AG04450 (cell line): ENCODE results near the gene NINJ2. TPM values are rescaled to one million over a fixed set of nuclear protein-coding genes. Genes with fewer than 3 reads are reported as not detected.

ENCODE experiments used
- CTCF ChIA-PET: fragments of 300-600, 350-600 bp; formaldehyde crosslinking; extraction: SDS; loops from one replicate; lab custom pipeline; 2022; ENCODE audit warnings: antibody characterized with exemption, inconsistent platforms; lab: Charles Lee
- POLR2A ChIA-PET: fragments of 350-600 bp; formaldehyde crosslinking; extraction: SDS; loops from one replicate; lab custom pipeline; 2021; ENCODE audit warnings: antibody characterized with exemption, inconsistent platforms; lab: Yijun Ruan, JAX
- DNase-seq: peaks from one replicate; pipeline ENCODE4 v3.0.0-alpha.2; 2011; ENCODE audit warnings: low read depth, low spot score
- H3K27ac ChIP-seq: one replicate; pipeline ENCODE4 v1.5.1; 2012; ENCODE audit warnings: low read depth, low read length, control low read depth
- H3K27me3 ChIP-seq: one replicate; pipeline ENCODE4 v1.6.0; 2012; ENCODE audit warnings: low read length; ENCODE audit not compliant: control insufficient read depth, insufficient read depth
- H3K4me3 ChIP-seq: 2 replicates; pipeline ENCODE4 v1.5.1; 2011; ENCODE audit warnings: mild to moderate bottlenecking, low read depth, low read length, control low read depth
- H3K9me3 ChIP-seq: 2 replicates; pipeline ENCODE4 v1.5.1; 2012; ENCODE audit warnings: low read length; ENCODE audit not compliant: control insufficient read depth, insufficient read depth
- polyA plus RNA-seq: library from polyadenylated mRNA; depleted of rRNA; stranded (reverse); fragments of >200 nt; gene quantifications from 2 replicates; pipeline ENCODE4 v1.2.3, GENCODE V29; 2011
- TF ChIP-seq, protein P1 (sequence below): IDR thresholded peaks from 2 replicates; pipeline ENCODE4 v1.5.1; 2011; ENCODE audit warnings: low read depth, low read length, control low read depth, inconsistent platforms

The NINJ2 gene
- polyA plus RNA-seq, 1 experiment = not detected

GRCh38 chr12:645563-646071 is 17.6 kb downstream of the NINJ2 start:
- H3K27ac ChIP-seq = no peak overlapping the region
- TF ChIP-seq, protein P1, sequence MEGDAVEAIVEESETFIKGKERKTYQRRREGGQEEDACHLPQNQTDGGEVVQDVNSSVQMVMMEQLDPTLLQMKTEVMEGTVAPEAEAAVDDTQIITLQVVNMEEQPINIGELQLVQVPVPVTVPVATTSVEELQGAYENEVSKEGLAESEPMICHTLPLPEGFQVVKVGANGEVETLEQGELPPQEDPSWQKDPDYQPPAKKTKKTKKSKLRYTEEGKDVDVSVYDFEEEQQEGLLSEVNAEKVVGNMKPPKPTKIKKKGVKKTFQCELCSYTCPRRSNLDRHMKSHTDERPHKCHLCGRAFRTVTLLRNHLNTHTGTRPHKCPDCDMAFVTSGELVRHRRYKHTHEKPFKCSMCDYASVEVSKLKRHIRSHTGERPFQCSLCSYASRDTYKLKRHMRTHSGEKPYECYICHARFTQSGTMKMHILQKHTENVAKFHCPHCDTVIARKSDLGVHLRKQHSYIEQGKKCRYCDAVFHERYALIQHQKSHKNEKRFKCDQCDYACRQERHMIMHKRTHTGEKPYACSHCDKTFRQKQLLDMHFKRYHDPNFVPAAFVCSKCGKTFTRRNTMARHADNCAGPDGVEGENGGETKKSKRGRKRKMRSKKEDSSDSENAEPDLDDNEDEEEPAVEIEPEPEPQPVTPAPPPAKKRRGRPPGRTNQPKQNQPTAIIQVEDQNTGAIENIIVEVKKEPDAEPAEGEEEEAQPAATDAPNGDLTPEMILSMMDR = no peak
- no peaks in the 10 kb centered on the region for H3K27me3 ChIP-seq
- CTCF ChIA-PET = interaction anchor here (0.5 kb wide), 1 partner anchor 106 kb away, joined by 3 read pairs; no protein-coding TSS in a partner anchor
- POLR2A ChIA-PET = no interaction called here
- no peaks in the 10 kb centered on the region; the same call in 1 of the 2 replicates for H3K9me3 ChIP-seq
- no peak for DNase-seq
- no peak overlapping the region for H3K4me3 ChIP-seq

GRCh38 chr12:644818-645552 is 18.3 kb downstream of the NINJ2 start:
- POLR2A ChIA-PET = no interaction called here
- no peak overlapping the region for H3K27ac ChIP-seq

DNA sequence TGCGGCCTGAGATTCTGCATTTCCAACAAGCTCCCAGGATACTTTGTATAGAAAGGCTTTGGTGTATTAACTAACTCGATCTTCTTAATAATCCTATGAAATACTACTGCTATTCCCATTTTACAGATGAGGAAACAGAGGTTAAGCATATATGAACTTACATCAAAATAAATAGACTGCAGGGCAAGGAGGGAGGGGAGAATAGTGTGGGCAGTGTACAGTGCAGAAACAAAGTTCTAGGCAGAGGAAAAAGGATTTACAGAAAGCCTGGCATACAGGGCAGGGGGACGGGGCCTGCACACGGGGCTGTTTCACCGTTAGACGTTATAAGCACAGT is 19.0 kb downstream of the NINJ2 start:
- Histone ChIP-seq H3K27me3 (no peaks in the 10 kb centered on the region), H3K27ac (no peak overlapping the region), H3K9me3 (no peaks in the 10 kb centered on the region; the same call in 1 of the 2 replicates), H3K4me3 (no peak overlapping the region)
- ChIA-PET CTCF (no interaction called here), POLR2A (no interaction called here)
- DNase-seq = no peak
- TF ChIP-seq, protein P1 = no peak

More at GRCh38 chr12:644818-645552, 18.3 kb downstream of the NINJ2 start:
- no peaks in the 10 kb centered on the region for H3K27me3 ChIP-seq
- CTCF ChIA-PET = interaction anchor here (0.5 kb wide), 1 partner anchor 107 kb away, joined by 3 read pairs; no protein-coding TSS in a partner anchor
- TF ChIP-seq, protein P1 = no peak
- H3K4me3 ChIP-seq = no peak overlapping the region
- H3K9me3 ChIP-seq = no peaks in the 10 kb centered on the region; the same call in 1 of the 2 replicates
- no peak for DNase-seq

GRCh38 chr12:643475-644302 is 19.6 kb downstream of the NINJ2 start:
- ChIA-PET POLR2A (interaction anchor here (1.5 kb wide), 1 partner anchor 11 kb away, joined by 7 read pairs; no protein-coding TSS in a partner anchor), CTCF (interaction anchor here (0.7 to 0.9 kb wide), 2 partner anchors 68 to 107 kb away, joined by 3 read pairs; no protein-coding TSS in a partner anchor)
- no peak for DNase-seq
- no peaks in the 10 kb centered on the region for H3K27me3 ChIP-seq
- no peaks in the 10 kb centered on the region; the same call in 1 of the 2 replicates for H3K9me3 ChIP-seq
- peak overlapping the region; percentile 58 for H3K4me3 ChIP-seq
- H3K27ac ChIP-seq = peak overlapping the region; percentile 78
- TF ChIP-seq, protein P1 = no peak
